A549 (cell line): ENCODE data around the gene MACF1. TPM values are rescaled to one million over a fixed set of nuclear protein-coding genes. Genes with fewer than 3 reads are reported as not detected.

Source experiments
- ATAC-seq, 2 experiments: fragments of 200-7000 bp in 1 of 2; fragments of >200 bp in 1 of 2; cut with Nextera tagmentation in 1 of 2; cut with Tn5 transposase in 1 of 2; 3 replicates each; pipeline versions ENCODE4 v1.8.0 to v1.9.1; 2018 to 2020; ENCODE audit warnings: mild to moderate bottlenecking in 1 of 2, moderate library complexity in 1 of 2
- CTCF ChIA-PET: fragments of 300-600 bp; sonication (Branson Sonifier 250); formaldehyde crosslinking; extraction: SDS; loops from one replicate; lab custom pipeline; 2021; ENCODE audit warnings: antibody characterized with exemption, inconsistent platforms; lab: Yijun Ruan, JAX
- POLR2A ChIA-PET: fragments of 350-600 bp; formaldehyde crosslinking; extraction: SDS; loops from one replicate; lab custom pipeline; 2021; ENCODE audit warnings: antibody characterized with exemption, inconsistent platforms; lab: Yijun Ruan, JAX
- DNase-seq, 2 experiments: peaks; one replicate each; pipeline versions ENCODE4 v3.0.0 to v3.0.0-alpha.2; 2011 to 2016; ENCODE audit warnings: low read depth in 1 of 2, low spot score in 1 of 2
- FAIRE-seq: peaks from 2 replicates; lab custom pipeline; 2011; peaks lifted over from hg19 to GRCh38; lab: Jason Lieb, UNC
- H3K27ac ChIP-seq, 2 experiments: fragments of >200 bp; sonication (Bioruptor Twin); formaldehyde crosslinking; 3 replicates each; pipeline ENCODE4 v1.5.1; 2016 to 2017
- H3K4me1 ChIP-seq: fragments of >200 bp; sonication (Bioruptor Twin); formaldehyde crosslinking; 3 replicates; pipeline ENCODE4 v1.6.1; 2016
- H3K4me2 ChIP-seq: fragments of >200 bp; sonication (Bioruptor Twin); formaldehyde crosslinking; 3 replicates; pipeline ENCODE4 v1.6.1; 2016
- H3K4me3 ChIP-seq: fragments of >200 bp; sonication (Bioruptor Twin); formaldehyde crosslinking; 3 replicates; pipeline ENCODE4 v1.5.1; 2016
- H3K9me3 ChIP-seq: fragments of >200 bp; sonication (Bioruptor Twin); formaldehyde crosslinking; 3 replicates; pipeline ENCODE4 v1.6.1; 2016
- BCL3 ChIP-seq: fragments of >200 bp; sonication (Bioruptor Twin); formaldehyde crosslinking; IDR thresholded peaks from 3 replicates; pipeline ENCODE4 v1.6.1; 2016
- CBX8 ChIP-seq: fragments of 200-600 bp; sonication (generic); IDR thresholded peaks from 2 replicates; pipeline ENCODE4 v1.6.1; 2016
- CHD2 ChIP-seq: fragments of 150-350 bp; IDR thresholded peaks from 2 replicates; pipeline ENCODE4 v1.6.1; 2014; ENCODE audit warnings: low read length; ENCODE audit not compliant: partially characterized antibody
- CHD4 ChIP-seq: fragments of 200-600 bp; sonication (generic); IDR thresholded peaks from 2 replicates; pipeline ENCODE4 v1.6.1; 2016; ENCODE audit warnings: antibody characterized with exemption, mild to moderate bottlenecking, borderline replicate concordance
- E2F6 ChIP-seq: IDR thresholded peaks from 2 replicates; pipeline ENCODE4 v1.6.1; 2012; ENCODE audit warnings: low read depth, borderline replicate concordance
- EHMT2 ChIP-seq: fragments of 200-600 bp; sonication (generic); IDR thresholded peaks from 2 replicates; pipeline ENCODE4 v1.6.1; 2016; ENCODE audit warnings: antibody characterized with exemption, low read depth, mild to moderate bottlenecking, moderate library complexity
- FOXS1 ChIP-seq: fragments of 250-450 bp; sonication (Bioruptor Pico); IDR thresholded peaks from 2 replicates; pipeline ENCODE4 v1.5.0; 2020; ENCODE audit warnings: mild to moderate bottlenecking, moderate library complexity
- HDAC2 ChIP-seq: fragments of 200-600 bp; sonication (generic); IDR thresholded peaks from 2 replicates; pipeline ENCODE4 v1.6.1; 2016
- HEYL ChIP-seq: fragments of 250-450 bp; sonication (Bioruptor Pico); IDR thresholded peaks from 2 replicates; pipeline ENCODE4 v1.8.0; 2021; ENCODE audit warnings: mild to moderate bottlenecking, moderate library complexity
- HOXB13 ChIP-seq: fragments of 250-450 bp; sonication (Bioruptor Pico); IDR thresholded peaks from 2 replicates; pipeline ENCODE4 v1.5.0; 2020; ENCODE audit warnings: low read depth, mild to moderate bottlenecking, moderate library complexity
- HOXB5 ChIP-seq: fragments of 250-450 bp; sonication (Bioruptor Pico); IDR thresholded peaks from 2 replicates; pipeline ENCODE4 v1.5.0; 2020; ENCODE audit warnings: mild to moderate bottlenecking, moderate library complexity
- JUN ChIP-seq, 2 experiments: fragments of >200 bp; sonication (Bioruptor Twin); formaldehyde crosslinking; IDR thresholded peaks; 2 replicates in 1 of 2; 3 replicates in 1 of 2; pipeline ENCODE4 v1.6.1; 2016 to 2017
- KDM1A ChIP-seq: fragments of 200-600 bp; sonication (generic); IDR thresholded peaks from 2 replicates; pipeline ENCODE4 v1.6.1; 2016; ENCODE audit warnings: low read depth, mild to moderate bottlenecking
- MAFK ChIP-seq: fragments of 450-650 bp; IDR thresholded peaks from 2 replicates; pipeline ENCODE4 v1.6.1; 2014; ENCODE audit not compliant: partially characterized antibody
- MAX ChIP-seq: IDR thresholded peaks from 2 replicates; pipeline ENCODE4 v1.6.1; 2012
- NFE2L2 ChIP-seq: fragments of 150-350 bp; conservative IDR thresholded peaks from 2 replicates; pipeline ENCODE4 v1.6.1; 2014; ENCODE audit warnings: low read length
- NR3C1 ChIP-seq: fragments of >200 bp; sonication (Bioruptor Twin); formaldehyde crosslinking; IDR thresholded peaks from 3 replicates; pipeline ENCODE4 v1.6.1; 2017
- PHF8 ChIP-seq: fragments of 200-600 bp; sonication (generic); IDR thresholded peaks from 2 replicates; pipeline ENCODE4 v1.6.1; 2016; ENCODE audit warnings: low read depth, mild to moderate bottlenecking, antibody characterized with exemption, moderate library complexity, borderline replicate concordance
- POLR2A ChIP-seq: IDR thresholded peaks from 2 replicates; pipeline ENCODE4 v1.6.1; 2012; ENCODE audit warnings: mild to moderate bottlenecking, low read length
- POLR2AphosphoS2 ChIP-seq: conservative IDR thresholded peaks from 2 replicates; pipeline ENCODE4 v1.6.1; 2012; ENCODE audit warnings: low read length, improper control_type of control experiment, inconsistent platforms
- RCOR1 ChIP-seq: fragments of 150-350 bp; IDR thresholded peaks from 2 replicates; pipeline ENCODE4 v1.6.1; 2014; ENCODE audit warnings: antibody characterized with exemption, low read length, low read depth
- RFX5 ChIP-seq: fragments of 450-650 bp; IDR thresholded peaks from 2 replicates; pipeline ENCODE4 v1.7.1; 2014; ENCODE audit warnings: antibody characterized with exemption, mild to moderate bottlenecking, moderate library complexity
- RNF2 ChIP-seq: fragments of 200-600 bp; sonication (generic); IDR thresholded peaks from 2 replicates; pipeline ENCODE4 v1.6.1; 2016; ENCODE audit warnings: low read depth, mild to moderate bottlenecking, antibody characterized with exemption, moderate library complexity, borderline replicate concordance
- ZSCAN20 ChIP-seq: fragments of 250-450 bp; sonication (Bioruptor Pico); IDR thresholded peaks from 2 replicates; pipeline ENCODE4 v1.8.0; 2022; ENCODE audit warnings: mild to moderate bottlenecking, moderate library complexity
- WGBS: methylation state at CpG from one replicate; pipeline ENCODE4 v1.1.6; 2017; ENCODE audit errors: missing lambda C conversion rate; 5-methylcytosine and 5-hydroxymethylcytosine counted together
- polyA plus RNA-seq, 4 experiments: library from polyadenylated mRNA; depleted of rRNA in 3 of 4; stranded (reverse); fragments of >200 nt; fragmentation: RNase III in 1 of 4; extraction: RNeasy Plus Mini Kit Qiagen cat#74134 plus additional on column Dnase treatment in 1 of 4; gene quantifications; 2 replicates in 3 of 4; 3 replicates in 1 of 4; pipeline ENCODE4 v1.2.3, GENCODE V29; 2011 to 2017
- TF ChIP-seq, protein P1 (sequence below): fragments of 200-600 bp; sonication (generic); IDR thresholded peaks from 2 replicates; pipeline ENCODE4 v1.6.1; 2016; ENCODE audit warnings: antibody characterized with exemption, mild to moderate bottlenecking, moderate library complexity
- TF ChIP-seq, protein P2 (sequence below): fragments of >200 bp; sonication (Bioruptor Twin); formaldehyde crosslinking; IDR thresholded peaks from 2 replicates; pipeline ENCODE4 v1.6.1; 2016

MACF1 gene
- polyA plus RNA-seq, 2 of the 4 experiments (the other 2 are of a cell fraction), result 45.7 to 64.2 TPM

DNA sequence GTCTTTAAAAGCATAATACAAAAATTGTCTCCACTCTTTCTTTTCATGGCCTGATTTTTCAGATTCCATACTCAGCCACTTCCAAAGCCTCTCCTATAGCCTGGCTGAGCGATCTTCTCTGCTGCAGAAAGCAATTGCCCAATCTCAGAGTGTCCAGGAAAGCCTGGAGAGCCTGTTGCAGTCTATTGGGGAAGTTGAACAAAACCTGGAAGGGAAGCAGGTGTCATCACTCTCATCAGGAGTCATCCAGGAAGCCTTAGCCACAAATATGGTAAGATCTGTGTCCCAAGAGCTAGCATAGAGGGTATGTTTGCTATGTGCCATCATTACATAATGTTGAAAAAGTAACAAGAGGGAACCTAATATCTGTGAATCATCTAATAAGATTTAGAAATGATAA is 156.2 kb downstream of the MACF1 start:
- 78% methylated on average over 1 of the region's 1 CpG for whole genome bisulfite sequencing
- no peaks in the 10 kb centered on the region for H3K4me1 ChIP-seq
- DNase-seq, result no peak
- CTCF ChIA-PET, result interaction anchor here (1.1 to 2.5 kb wide), 3 partner anchors 17 to 262 kb away, joined by 7 to 13 read pairs (median 8); no protein-coding TSS in a partner anchor
- POLR2A ChIA-PET, result no interaction called here
- H3K4me3 ChIP-seq, result no peak overlapping the region
- H3K27ac ChIP-seq, result no peak overlapping the region
- ATAC-seq, result no peak
- FAIRE-seq, result no peak
- TF ChIP-seq KDM1A (no peak), RCOR1 (no peak), JUN (IDR thresholded peaks at IDR 0.05) (no peak), RNF2 (no peak), MAFK (no peak), MAX (no peak), ZSCAN20 (CRISPR knock-in tag) (no peak), BCL3 (no peak), CHD4 (no peak), RFX5 (no peak), CBX8 (no peak), NFE2L2 (no peak), POLR2AphosphoS2 (no peak), HEYL (CRISPR knock-in tag) (no peak), PHF8 (no peak), E2F6 (no peak), NR3C1 (no peak), HDAC2 (no peak)
- no peaks in the 10 kb centered on the region for H3K9me3 ChIP-seq
- no peak overlapping the region for H3K4me2 ChIP-seq

GRCh38 chr1:39361446-39361845 is 157.0 kb downstream of the MACF1 start:
- no peak for FAIRE-seq
- TF ChIP-seq HOXB13 (CRISPR knock-in tag), result no peak
- no peak for TF ChIP-seq MAFK
- no peak for TF ChIP-seq CHD2
- TF ChIP-seq HOXB5 (CRISPR knock-in tag), result no peak
- TF ChIP-seq, protein P1, sequence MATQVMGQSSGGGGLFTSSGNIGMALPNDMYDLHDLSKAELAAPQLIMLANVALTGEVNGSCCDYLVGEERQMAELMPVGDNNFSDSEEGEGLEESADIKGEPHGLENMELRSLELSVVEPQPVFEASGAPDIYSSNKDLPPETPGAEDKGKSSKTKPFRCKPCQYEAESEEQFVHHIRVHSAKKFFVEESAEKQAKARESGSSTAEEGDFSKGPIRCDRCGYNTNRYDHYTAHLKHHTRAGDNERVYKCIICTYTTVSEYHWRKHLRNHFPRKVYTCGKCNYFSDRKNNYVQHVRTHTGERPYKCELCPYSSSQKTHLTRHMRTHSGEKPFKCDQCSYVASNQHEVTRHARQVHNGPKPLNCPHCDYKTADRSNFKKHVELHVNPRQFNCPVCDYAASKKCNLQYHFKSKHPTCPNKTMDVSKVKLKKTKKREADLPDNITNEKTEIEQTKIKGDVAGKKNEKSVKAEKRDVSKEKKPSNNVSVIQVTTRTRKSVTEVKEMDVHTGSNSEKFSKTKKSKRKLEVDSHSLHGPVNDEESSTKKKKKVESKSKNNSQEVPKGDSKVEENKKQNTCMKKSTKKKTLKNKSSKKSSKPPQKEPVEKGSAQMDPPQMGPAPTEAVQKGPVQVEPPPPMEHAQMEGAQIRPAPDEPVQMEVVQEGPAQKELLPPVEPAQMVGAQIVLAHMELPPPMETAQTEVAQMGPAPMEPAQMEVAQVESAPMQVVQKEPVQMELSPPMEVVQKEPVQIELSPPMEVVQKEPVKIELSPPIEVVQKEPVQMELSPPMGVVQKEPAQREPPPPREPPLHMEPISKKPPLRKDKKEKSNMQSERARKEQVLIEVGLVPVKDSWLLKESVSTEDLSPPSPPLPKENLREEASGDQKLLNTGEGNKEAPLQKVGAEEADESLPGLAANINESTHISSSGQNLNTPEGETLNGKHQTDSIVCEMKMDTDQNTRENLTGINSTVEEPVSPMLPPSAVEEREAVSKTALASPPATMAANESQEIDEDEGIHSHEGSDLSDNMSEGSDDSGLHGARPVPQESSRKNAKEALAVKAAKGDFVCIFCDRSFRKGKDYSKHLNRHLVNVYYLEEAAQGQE, result no peak
- no peak for TF ChIP-seq FOXS1 (CRISPR knock-in tag)
- TF ChIP-seq POLR2A, result no peak
- TF ChIP-seq, protein P2, sequence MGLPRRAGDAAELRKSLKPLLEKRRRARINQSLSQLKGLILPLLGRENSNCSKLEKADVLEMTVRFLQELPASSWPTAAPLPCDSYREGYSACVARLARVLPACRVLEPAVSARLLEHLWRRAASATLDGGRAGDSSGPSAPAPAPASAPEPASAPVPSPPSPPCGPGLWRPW, result no peak
- no peak for TF ChIP-seq EHMT2
- no peaks in the 10 kb centered on the region for H3K4me1 ChIP-seq
- ChIA-PET POLR2A (no interaction called here), CTCF (interaction anchor here (1.8 to 2.5 kb wide), 2 partner anchors 50 to 263 kb away, joined by 7 to 13 read pairs; no protein-coding TSS in a partner anchor)
- no peak for DNase-seq
- H3K27ac ChIP-seq, result no peak overlapping the region; a peak in 1 of 6 replicates
- no peak overlapping the region for H3K4me3 ChIP-seq
- no peak overlapping the region for H3K4me2 ChIP-seq
- 92% methylated on average over 5 of the region's 5 CpGs for WGBS
- ATAC-seq, result no peak
- H3K9me3 ChIP-seq, result no peaks in the 10 kb centered on the region
